H1 (cell line): ENCODE data around the gene SECTM1. TPM values are rescaled to one million over a fixed set of nuclear protein-coding genes. Genes with fewer than 3 reads are reported as not detected.

ENCODE experiments used
- CHD2 ChIP-seq: IDR thresholded peaks from 2 replicates; pipeline ENCODE4 v1.6.1; 2012; ENCODE audit warnings: low read length, improper control_type of control experiment
- JUND ChIP-seq: IDR thresholded peaks from 2 replicates; pipeline ENCODE4 v1.6.1; 2011; ENCODE audit warnings: mild to moderate bottlenecking, improper control_type of control experiment, low read length
- polyA plus RNA-seq, 7 experiments: library from polyadenylated mRNA; depleted of rRNA in 3 of 7; stranded (reverse) in 5 of 7; unstranded in 2 of 7; fragments of >200 nt in 5 of 7; fragments of 200-250 nt in 2 of 7; gene quantifications; 1 replicate in 5 of 7; 2 replicates in 1 of 7; 4 replicates in 1 of 7; pipeline versions ENCODE4 v1.2.1 to v1.2.3, GENCODE V29; 2011 to 2013; ENCODE audit warnings: missing spikeins in 2 of 7, mixed read lengths in 2 of 7
- total RNA-seq: library from RNA; stranded (reverse); fragmentation: NEBNext Ultra II Directional; extraction: Animal tissue kit (Norgen Biotek cat#: 25700); gene quantifications from 2 replicates; pipeline ENCODE4 v1.2.1, GENCODE V29; 2021
- TF ChIP-seq, protein P1 (sequence below): fragments of 300-600 bp; sonication (generic); IDR thresholded peaks from 2 replicates; pipeline ENCODE4 v1.7.1; 2012; ENCODE audit warnings: low read length, moderate library complexity, mild to moderate bottlenecking, inconsistent platforms; ENCODE audit not compliant: insufficient replicate concordance

The SECTM1 gene
- total and polyA plus RNA-seq, 2 of the 8 experiments (the other 6 are each of a cell fraction or from before 2014, with no cell fraction given), result 0.20 to 0.65 TPM

DNA sequence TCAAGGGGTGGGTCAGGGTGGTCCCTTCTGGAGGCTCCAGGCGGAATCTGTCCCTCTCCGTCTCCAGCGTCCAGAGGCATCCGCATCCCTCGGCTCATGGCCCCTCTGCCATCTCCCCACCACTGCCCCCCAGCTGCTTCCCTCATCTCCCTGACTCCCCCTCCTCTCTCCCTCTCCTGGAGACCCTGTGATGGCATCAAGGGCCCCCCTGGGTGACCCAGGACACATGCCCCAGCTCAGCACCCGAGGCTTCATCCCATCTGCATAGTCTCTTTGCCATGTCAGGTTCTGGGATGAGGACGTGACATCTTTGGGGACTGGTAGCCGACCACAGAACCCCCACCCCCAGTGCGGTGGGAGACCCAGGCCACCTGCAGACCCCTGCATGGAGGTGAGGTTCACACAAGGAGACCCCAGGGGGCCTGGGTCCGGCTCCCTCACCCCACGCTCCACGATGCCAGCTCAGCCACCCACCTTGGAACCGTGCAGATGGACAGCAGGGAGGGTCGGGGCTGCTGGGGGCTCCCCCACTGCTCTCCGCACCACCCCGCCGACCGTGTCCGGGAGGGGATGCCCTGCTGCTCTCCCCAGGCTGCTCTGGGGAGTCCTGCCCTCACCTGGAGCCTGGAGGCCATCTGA lies 3.8 kb downstream of the SECTM1 start (continued):
- TF ChIP-seq, protein P1, sequence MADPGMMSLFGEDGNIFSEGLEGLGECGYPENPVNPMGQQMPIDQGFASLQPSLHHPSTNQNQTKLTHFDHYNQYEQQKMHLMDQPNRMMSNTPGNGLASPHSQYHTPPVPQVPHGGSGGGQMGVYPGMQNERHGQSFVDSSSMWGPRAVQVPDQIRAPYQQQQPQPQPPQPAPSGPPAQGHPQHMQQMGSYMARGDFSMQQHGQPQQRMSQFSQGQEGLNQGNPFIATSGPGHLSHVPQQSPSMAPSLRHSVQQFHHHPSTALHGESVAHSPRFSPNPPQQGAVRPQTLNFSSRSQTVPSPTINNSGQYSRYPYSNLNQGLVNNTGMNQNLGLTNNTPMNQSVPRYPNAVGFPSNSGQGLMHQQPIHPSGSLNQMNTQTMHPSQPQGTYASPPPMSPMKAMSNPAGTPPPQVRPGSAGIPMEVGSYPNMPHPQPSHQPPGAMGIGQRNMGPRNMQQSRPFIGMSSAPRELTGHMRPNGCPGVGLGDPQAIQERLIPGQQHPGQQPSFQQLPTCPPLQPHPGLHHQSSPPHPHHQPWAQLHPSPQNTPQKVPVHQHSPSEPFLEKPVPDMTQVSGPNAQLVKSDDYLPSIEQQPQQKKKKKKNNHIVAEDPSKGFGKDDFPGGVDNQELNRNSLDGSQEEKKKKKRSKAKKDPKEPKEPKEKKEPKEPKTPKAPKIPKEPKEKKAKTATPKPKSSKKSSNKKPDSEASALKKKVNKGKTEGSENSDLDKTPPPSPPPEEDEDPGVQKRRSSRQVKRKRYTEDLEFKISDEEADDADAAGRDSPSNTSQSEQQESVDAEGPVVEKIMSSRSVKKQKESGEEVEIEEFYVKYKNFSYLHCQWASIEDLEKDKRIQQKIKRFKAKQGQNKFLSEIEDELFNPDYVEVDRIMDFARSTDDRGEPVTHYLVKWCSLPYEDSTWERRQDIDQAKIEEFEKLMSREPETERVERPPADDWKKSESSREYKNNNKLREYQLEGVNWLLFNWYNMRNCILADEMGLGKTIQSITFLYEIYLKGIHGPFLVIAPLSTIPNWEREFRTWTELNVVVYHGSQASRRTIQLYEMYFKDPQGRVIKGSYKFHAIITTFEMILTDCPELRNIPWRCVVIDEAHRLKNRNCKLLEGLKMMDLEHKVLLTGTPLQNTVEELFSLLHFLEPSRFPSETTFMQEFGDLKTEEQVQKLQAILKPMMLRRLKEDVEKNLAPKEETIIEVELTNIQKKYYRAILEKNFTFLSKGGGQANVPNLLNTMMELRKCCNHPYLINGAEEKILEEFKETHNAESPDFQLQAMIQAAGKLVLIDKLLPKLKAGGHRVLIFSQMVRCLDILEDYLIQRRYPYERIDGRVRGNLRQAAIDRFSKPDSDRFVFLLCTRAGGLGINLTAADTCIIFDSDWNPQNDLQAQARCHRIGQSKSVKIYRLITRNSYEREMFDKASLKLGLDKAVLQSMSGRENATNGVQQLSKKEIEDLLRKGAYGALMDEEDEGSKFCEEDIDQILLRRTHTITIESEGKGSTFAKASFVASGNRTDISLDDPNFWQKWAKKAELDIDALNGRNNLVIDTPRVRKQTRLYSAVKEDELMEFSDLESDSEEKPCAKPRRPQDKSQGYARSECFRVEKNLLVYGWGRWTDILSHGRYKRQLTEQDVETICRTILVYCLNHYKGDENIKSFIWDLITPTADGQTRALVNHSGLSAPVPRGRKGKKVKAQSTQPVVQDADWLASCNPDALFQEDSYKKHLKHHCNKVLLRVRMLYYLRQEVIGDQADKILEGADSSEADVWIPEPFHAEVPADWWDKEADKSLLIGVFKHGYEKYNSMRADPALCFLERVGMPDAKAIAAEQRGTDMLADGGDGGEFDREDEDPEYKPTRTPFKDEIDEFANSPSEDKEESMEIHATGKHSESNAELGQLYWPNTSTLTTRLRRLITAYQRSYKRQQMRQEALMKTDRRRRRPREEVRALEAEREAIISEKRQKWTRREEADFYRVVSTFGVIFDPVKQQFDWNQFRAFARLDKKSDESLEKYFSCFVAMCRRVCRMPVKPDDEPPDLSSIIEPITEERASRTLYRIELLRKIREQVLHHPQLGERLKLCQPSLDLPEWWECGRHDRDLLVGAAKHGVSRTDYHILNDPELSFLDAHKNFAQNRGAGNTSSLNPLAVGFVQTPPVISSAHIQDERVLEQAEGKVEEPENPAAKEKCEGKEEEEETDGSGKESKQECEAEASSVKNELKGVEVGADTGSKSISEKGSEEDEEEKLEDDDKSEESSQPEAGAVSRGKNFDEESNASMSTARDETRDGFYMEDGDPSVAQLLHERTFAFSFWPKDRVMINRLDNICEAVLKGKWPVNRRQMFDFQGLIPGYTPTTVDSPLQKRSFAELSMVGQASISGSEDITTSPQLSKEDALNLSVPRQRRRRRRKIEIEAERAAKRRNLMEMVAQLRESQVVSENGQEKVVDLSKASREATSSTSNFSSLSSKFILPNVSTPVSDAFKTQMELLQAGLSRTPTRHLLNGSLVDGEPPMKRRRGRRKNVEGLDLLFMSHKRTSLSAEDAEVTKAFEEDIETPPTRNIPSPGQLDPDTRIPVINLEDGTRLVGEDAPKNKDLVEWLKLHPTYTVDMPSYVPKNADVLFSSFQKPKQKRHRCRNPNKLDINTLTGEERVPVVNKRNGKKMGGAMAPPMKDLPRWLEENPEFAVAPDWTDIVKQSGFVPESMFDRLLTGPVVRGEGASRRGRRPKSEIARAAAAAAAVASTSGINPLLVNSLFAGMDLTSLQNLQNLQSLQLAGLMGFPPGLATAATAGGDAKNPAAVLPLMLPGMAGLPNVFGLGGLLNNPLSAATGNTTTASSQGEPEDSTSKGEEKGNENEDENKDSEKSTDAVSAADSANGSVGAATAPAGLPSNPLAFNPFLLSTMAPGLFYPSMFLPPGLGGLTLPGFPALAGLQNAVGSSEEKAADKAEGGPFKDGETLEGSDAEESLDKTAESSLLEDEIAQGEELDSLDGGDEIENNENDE, result no peak
- TF ChIP-seq CHD2 (no peak), JUND (no peak)
